H1 (cell line): ENCODE measurements around the gene JAG1. TPM values are rescaled to one million over a fixed set of nuclear protein-coding genes. Genes with fewer than 3 reads are reported as not detected.

Source experiments
- CTCF ChIA-PET: fragments of 300-600 bp; sonication (Branson Sonifier 250); formaldehyde crosslinking; loops from one replicate; lab custom pipeline; 2021; ENCODE audit not compliant: partially characterized antibody; lab: Charles Lee
- POLR2A ChIA-PET: fragments of 300-600 bp; sonication (Branson Sonifier 250); formaldehyde crosslinking; loops from one replicate; lab custom pipeline; 2021; ENCODE audit warnings: inconsistent platforms; ENCODE audit not compliant: partially characterized antibody; lab: Charles Lee
- DNase-seq, 2 experiments: peaks; one replicate each; pipeline versions ENCODE4 v3.0.0 to v3.0.0-alpha.2; 2010 to 2022; ENCODE audit warnings: low spot score in 2 of 2, low read depth in 1 of 2, mixed read lengths in 1 of 2
- FAIRE-seq: peaks from 2 replicates; lab custom pipeline; 2011; peaks lifted over from hg19 to GRCh38; lab: Jason Lieb, UNC
- H2AFZ ChIP-seq: 2 replicates; pipeline ENCODE4 v1.8.1; 2012; ENCODE audit warnings: low read length, inconsistent platforms
- H2AK5ac ChIP-seq: 2 replicates; pipeline ENCODE4 v1.6.1; 2013; ENCODE audit warnings: low read depth, low read length
- H2BK120ac ChIP-seq: replicated peaks from 2 replicates; pipeline ENCODE3; 2013; ENCODE audit warnings: low read depth, low read length, inconsistent platforms
- H2BK12ac ChIP-seq: 2 replicates; pipeline ENCODE4 v1.6.1; 2013; ENCODE audit warnings: low read depth, low read length
- H2BK15ac ChIP-seq: 2 replicates; pipeline ENCODE4 v1.6.1; 2013; ENCODE audit warnings: low read length
- H2BK20ac ChIP-seq: 2 replicates; pipeline ENCODE4 v1.6.1; 2013; ENCODE audit warnings: low read length
- H2BK5ac ChIP-seq: 2 replicates; pipeline ENCODE4 v1.6.1; 2013; ENCODE audit warnings: low read depth, low read length
- H3K14ac ChIP-seq: 2 replicates; pipeline ENCODE4 v1.6.1; 2013; ENCODE audit warnings: inconsistent platforms; ENCODE audit not compliant: insufficient read length
- H3K18ac ChIP-seq: 2 replicates; pipeline ENCODE4 v1.6.1; 2013; ENCODE audit warnings: low read length; ENCODE audit errors: extremely low read depth
- H3K23ac ChIP-seq: 2 replicates; pipeline ENCODE4 v1.6.1; 2013; ENCODE audit warnings: inconsistent platforms; ENCODE audit not compliant: insufficient read length
- H3K23me2 ChIP-seq: 2 replicates; pipeline ENCODE4 v1.6.1; 2013; ENCODE audit warnings: low read depth, low read length
- H3K27ac ChIP-seq: 2 replicates; pipeline ENCODE4 v1.6.1; 2011; ENCODE audit warnings: low read depth, low read length, inconsistent platforms
- H3K27me3 ChIP-seq, 4 experiments: replicated peaks in 1 of 4; 1 replicate in 1 of 4; 2 replicates in 3 of 4; pipeline versions ENCODE4 v1.6.1 to v1.8.1; 2011 to 2013; ENCODE audit warnings: low read length in 3 of 4, mild to moderate bottlenecking in 3 of 4, inconsistent platforms in 2 of 4, mixed read lengths in 2 of 4, moderate library complexity in 1 of 4; ENCODE audit not compliant: control insufficient read depth in 3 of 4, insufficient read depth in 3 of 4; ENCODE audit errors: extremely low read depth in 1 of 4
- H3K36me3 ChIP-seq, 4 experiments: 2 replicates each; pipeline versions ENCODE4 v1.6.1 to v1.8.1; 2011 to 2013; ENCODE audit warnings: mild to moderate bottlenecking in 4 of 4, low read length in 3 of 4, moderate library complexity in 2 of 4, control low read depth in 1 of 4, inconsistent platforms in 1 of 4; ENCODE audit not compliant: insufficient read depth in 4 of 4, control insufficient read depth in 2 of 4
- H3K4ac ChIP-seq: replicated peaks from 2 replicates; pipeline ENCODE3; 2013; ENCODE audit warnings: low read length, low read depth, mixed read lengths, inconsistent platforms; ENCODE audit not compliant: insufficient read length
- H3K4me1 ChIP-seq, 4 experiments: replicated peaks in 1 of 4; 1 replicate in 1 of 4; 2 replicates in 3 of 4; pipeline versions ENCODE4 v1.6.1 to v1.8.1; 2011 to 2013; ENCODE audit warnings: low read length in 3 of 4, inconsistent platforms in 2 of 4, mixed read lengths in 1 of 4; ENCODE audit not compliant: insufficient read depth in 4 of 4, control insufficient read depth in 3 of 4
- H3K4me2 ChIP-seq, 2 experiments: 2 replicates each; pipeline versions ENCODE4 v1.6.1 to v1.8.1; 2011 to 2013; ENCODE audit warnings: low read depth in 2 of 2, low read length in 2 of 2, control low read depth in 1 of 2, inconsistent platforms in 1 of 2, mild to moderate bottlenecking in 1 of 2; ENCODE audit not compliant: insufficient read depth in 1 of 2
- H3K4me3 ChIP-seq, 4 experiments: fragments of 200-600, 300-600 bp in 1 of 4; sonication (generic), shearing (Covaris generic), sonication (Bioruptor Twin) in 1 of 4; 2 replicates each; pipeline versions ENCODE4 v1.5.1 to v1.8.1; 2011 to 2016; ENCODE audit warnings: low read length in 4 of 4, low read depth in 3 of 4, control low read depth in 2 of 4, inconsistent platforms in 2 of 4, mild to moderate bottlenecking in 2 of 4, mixed read lengths in 1 of 4, moderate library complexity in 1 of 4; ENCODE audit not compliant: insufficient read depth in 2 of 4; ENCODE audit errors: extremely low read depth in 1 of 4
- H3K56ac ChIP-seq: replicated peaks from 2 replicates; pipeline ENCODE3; 2013; ENCODE audit warnings: low read depth, mild to moderate bottlenecking, mixed read lengths, low read length, inconsistent platforms; ENCODE audit not compliant: insufficient read length
- H3K79me1 ChIP-seq: 2 replicates; pipeline ENCODE4 v1.6.1; 2013; ENCODE audit warnings: low read depth, low read length, control low read depth
- H3K79me2 ChIP-seq, 2 experiments: 2 replicates each; pipeline versions ENCODE4 v1.6.1 to v1.8.1; 2012 to 2013; ENCODE audit warnings: low read length in 2 of 2, mild to moderate bottlenecking in 2 of 2, inconsistent platforms in 1 of 2; ENCODE audit not compliant: insufficient read depth in 2 of 2, control insufficient read depth in 1 of 2
- H3K9ac ChIP-seq, 4 experiments: replicated peaks in 1 of 4; 1 replicate in 1 of 4; 2 replicates in 3 of 4; pipeline versions ENCODE4 v1.6.1 to v1.8.1; 2011 to 2013; ENCODE audit warnings: low read depth in 3 of 4, low read length in 3 of 4, control low read depth in 2 of 4, mild to moderate bottlenecking in 2 of 4, moderate library complexity in 2 of 4, inconsistent platforms in 1 of 4; ENCODE audit errors: extremely low read depth in 1 of 4
- H3K9me3 ChIP-seq, 2 experiments: 2 replicates each; pipeline versions ENCODE4 v1.6.1 to v1.8.1; 2012 to 2013; ENCODE audit warnings: mild to moderate bottlenecking in 2 of 2, moderate library complexity in 2 of 2, control low read depth in 1 of 2, inconsistent platforms in 1 of 2, low read depth in 1 of 2, low read length in 1 of 2, mixed read lengths in 1 of 2; ENCODE audit not compliant: insufficient read depth in 2 of 2
- H4K20me1 ChIP-seq, 2 experiments: replicated peaks in 1 of 2; 2 replicates each; pipeline versions ENCODE3 to v1.8.1; 2011 to 2013; ENCODE audit warnings: inconsistent platforms in 2 of 2, low read length in 2 of 2, mild to moderate bottlenecking in 1 of 2; ENCODE audit not compliant: insufficient read depth in 2 of 2, control insufficient read depth in 1 of 2
- H4K5ac ChIP-seq: 2 replicates; pipeline ENCODE4 v1.6.1; 2013; ENCODE audit warnings: low read length, low read depth, mixed read lengths, inconsistent platforms; ENCODE audit not compliant: insufficient read length
- H4K8ac ChIP-seq: 2 replicates; pipeline ENCODE4 v1.8.0; 2013; ENCODE audit warnings: mild to moderate bottlenecking, moderate library complexity, low read length, inconsistent platforms; ENCODE audit not compliant: insufficient read depth; ENCODE audit errors: extremely low read depth
- H4K91ac ChIP-seq: replicated peaks from 2 replicates; pipeline ENCODE3; 2013; ENCODE audit warnings: low read length, mixed read lengths, inconsistent platforms; ENCODE audit not compliant: insufficient read length
- ASH2L ChIP-seq: fragments of 200-600, 300-600 bp; sonication (generic); IDR thresholded peaks from one replicate; pipeline ENCODE4 v1.7.1; 2017; ENCODE audit warnings: low read length
- BRCA1 ChIP-seq: IDR thresholded peaks from 2 replicates; pipeline ENCODE4 v1.6.1; 2012; ENCODE audit warnings: low read depth, low read length, improper control_type of control experiment
- CTBP2 ChIP-seq: IDR thresholded peaks from 2 replicates; pipeline ENCODE4 v1.7.0; 2011; ENCODE audit warnings: borderline replicate concordance, mild to moderate bottlenecking, moderate library complexity, mixed read lengths, low read length; ENCODE audit not compliant: insufficient read depth, insufficient read length
- EGR1 ChIP-seq: IDR thresholded peaks from 2 replicates; pipeline ENCODE4 v1.6.1; 2011; ENCODE audit warnings: low read depth, low read length, borderline replicate concordance
- GABPA ChIP-seq: IDR thresholded peaks from 2 replicates; pipeline ENCODE4 v1.6.1; 2011; ENCODE audit warnings: mild to moderate bottlenecking, low read length, moderate library complexity, borderline replicate concordance; ENCODE audit not compliant: insufficient read depth
- GTF2F1 ChIP-seq: IDR thresholded peaks from 2 replicates; pipeline ENCODE4 v1.6.1; 2012; ENCODE audit warnings: low read depth, low read length, improper control_type of control experiment, borderline replicate concordance
- NANOG ChIP-seq: IDR thresholded peaks from 2 replicates; pipeline ENCODE4 v1.6.1; 2011; ENCODE audit warnings: low read length, low read depth, mild to moderate bottlenecking, inconsistent platforms; ENCODE audit not compliant: insufficient read depth, poor library complexity, severe bottlenecking
- NRF1 ChIP-seq: IDR thresholded peaks from 2 replicates; pipeline ENCODE4 v1.6.1; 2011; ENCODE audit warnings: mild to moderate bottlenecking, low read depth, low read length, improper control_type of control experiment
- POU5F1 ChIP-seq: IDR thresholded peaks from 2 replicates; pipeline ENCODE4 v1.6.1; 2011; ENCODE audit warnings: low read depth, mild to moderate bottlenecking, low read length, moderate library complexity
- SIN3A ChIP-seq, 2 experiments: IDR thresholded peaks in 1 of 2; conservative IDR thresholded peaks in 1 of 2; 2 replicates each; pipeline ENCODE4 v1.6.1; 2011 to 2012; ENCODE audit warnings: low read length in 2 of 2, improper control_type of control experiment in 1 of 2, low read depth in 1 of 2, mild to moderate bottlenecking in 1 of 2
- SIX5 ChIP-seq: IDR thresholded peaks from 2 replicates; pipeline ENCODE4 v1.6.1; 2011; ENCODE audit warnings: mild to moderate bottlenecking, low read depth, low read length
- SP1 ChIP-seq: IDR thresholded peaks from 2 replicates; pipeline ENCODE4 v1.6.1; 2011; ENCODE audit warnings: low read depth, low read length
- SP2 ChIP-seq: IDR thresholded peaks from 2 replicates; pipeline ENCODE4 v1.6.1; 2012; ENCODE audit warnings: mild to moderate bottlenecking, low read length, inconsistent platforms
- SRF ChIP-seq: IDR thresholded peaks from 2 replicates; pipeline ENCODE4 v1.6.1; 2011; ENCODE audit warnings: mild to moderate bottlenecking, low read depth, low read length, moderate library complexity
- TCF12 ChIP-seq: IDR thresholded peaks from 2 replicates; pipeline ENCODE4 v1.6.1; 2011; ENCODE audit warnings: low read depth, mild to moderate bottlenecking, low read length
- WGBS, 2 experiments: shearing (Covaris generic) in 1 of 2; methylation state at CpG; one replicate each; pipeline versions ENCODE4 v1.1.6 to v1.1.7; 2013 to 2015; ENCODE audit warnings: low lambda C conversion rate in 2 of 2, mixed read lengths in 2 of 2, inconsistent platforms in 1 of 2, low coverage in 1 of 2, missing lambda C conversion rate in 1 of 2; ENCODE audit not compliant: insufficient replicate concordance in 2 of 2, insufficient coverage in 1 of 2, insufficient read length in 1 of 2; ENCODE audit errors: extremely low coverage in 1 of 2, missing lambda C conversion rate in 1 of 2; 5-methylcytosine and 5-hydroxymethylcytosine counted together
- polyA plus RNA-seq, 7 experiments: library from polyadenylated mRNA; depleted of rRNA in 3 of 7; stranded (reverse) in 5 of 7; unstranded in 2 of 7; fragments of >200 nt in 5 of 7; fragments of 200-250 nt in 2 of 7; gene quantifications; 1 replicate in 5 of 7; 2 replicates in 1 of 7; 4 replicates in 1 of 7; pipeline versions ENCODE4 v1.2.1 to v1.2.3, GENCODE V29; 2011 to 2013; ENCODE audit warnings: missing spikeins in 2 of 7, mixed read lengths in 2 of 7
- total RNA-seq: library from RNA; stranded (reverse); fragmentation: NEBNext Ultra II Directional; extraction: Animal tissue kit (Norgen Biotek cat#: 25700); gene quantifications from 2 replicates; pipeline ENCODE4 v1.2.1, GENCODE V29; 2021

Gene JAG1
- total and polyA plus RNA-seq, 2 of the 8 experiments (the other 6 are each of a cell fraction or from before 2014, with no cell fraction given): 13.5 to 27.3 TPM

DNA sequence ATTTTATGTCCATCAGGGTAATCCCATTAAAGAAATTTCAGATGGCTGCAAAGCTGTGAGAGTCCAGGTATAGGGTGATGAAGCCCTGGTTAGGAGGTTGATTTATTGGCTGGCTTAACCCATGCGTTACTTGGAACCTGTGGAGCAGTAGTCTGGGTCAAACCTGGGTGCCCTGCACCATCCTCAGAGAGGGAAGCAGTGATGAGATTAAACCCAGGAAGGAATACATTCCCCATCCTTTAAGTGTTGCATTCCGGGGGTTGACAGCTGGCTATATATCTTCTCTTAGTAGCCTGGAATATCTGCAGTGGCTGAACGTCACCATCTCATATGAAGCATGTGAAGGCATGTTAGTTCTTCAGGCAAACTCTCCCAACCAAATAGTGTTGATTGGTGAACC, 44.9 kb upstream of the JAG1 start:
- Histone ChIP-seq H3K27me3 (no peaks in the 10 kb centered on the region), H2AFZ (no peak overlapping the region), H3K36me3 (no peaks in the 10 kb centered on the region), H2BK15ac (no peak overlapping the region), H3K9ac (no peak overlapping the region), H3K23me2 (peaks cover 1% of the 10 kb centered on the region; the same call in 1 of the 2 replicates), H3K4me3 (no peak overlapping the region), H3K56ac (no peak overlapping the region), H3K4me1 (peaks cover 0 to 9% (median 1%) of the 10 kb centered on the region in 4 experiments; a peak in 2 of 7 replicates), H3K79me1 (no peaks in the 10 kb centered on the region), H3K4ac (no peak overlapping the region), H3K4me2 (no peak overlapping the region), H3K79me2 (no peaks in the 10 kb centered on the region), H3K23ac (no peak overlapping the region), H2BK5ac (no peak overlapping the region), H4K20me1 (no peaks in the 10 kb centered on the region), H2AK5ac (no peak overlapping the region), H4K91ac (no peak overlapping the region), H2BK12ac (no peak overlapping the region), H2BK20ac (no peak overlapping the region), H3K18ac (no peak overlapping the region), H4K5ac (no peak overlapping the region), H3K14ac (no peak overlapping the region), H2BK120ac (no peak overlapping the region), H3K9me3 (no peaks in the 10 kb centered on the region), H4K8ac (no peak overlapping the region), H3K27ac (no peak overlapping the region)
- 96% methylated on average over 3 of the region's 3 CpGs; no CpG with 5 or more reads in 1 of the 2 experiments for WGBS, 2 experiments
- DNase-seq (no peak), FAIRE-seq (no peak)
- ChIA-PET CTCF (interaction anchor here (0.7 to 1.7 kb wide), 5 partner anchors 13 to 22 kb away, joined by 3 to 4 read pairs (median 4); no protein-coding TSS in a partner anchor), POLR2A (no interaction called here)
- TF ChIP-seq SIN3A (conservative IDR thresholded peaks at IDR 0.05 in 1 of 2, IDR thresholded peaks at IDR 0.05 in 1 of 2; ENCODE audit: low read depth in 1 of 2, low read length in 2 of 2) (no peak), GTF2F1 (no peak), NANOG (no peak), NRF1 (no peak), SP2 (no peak), EGR1 (no peak), SP1 (no peak), GABPA (no peak), POU5F1 (no peak), TCF12 (no peak), CTBP2 (no peak), BRCA1 (no peak), ASH2L (no peak), SIX5 (no peak), SRF (no peak)
